Transverse colon (tissue), 4 donors: ENCODE results near the gene NUP62. TPM values are rescaled to one million over a fixed set of nuclear protein-coding genes. Genes with fewer than 3 reads are reported as not detected.
"Not testable (repeated sequence)": the region's sequence is repeated elsewhere in the genome, so short reads cannot be mapped to it uniquely, and the experiment has no call there.

Source experiments
- DNase-seq: peaks from one replicate; pipeline ENCODE4 v3.0.0-alpha.2; 2019
- H3K27ac ChIP-seq, 4 donors: fragments of 200-600 bp; sonication (generic); 2 replicates each; pipeline ENCODE4 v1.5.1; 2016 to 2018; ENCODE audit warnings: inconsistent platforms in 4 of 4
- H3K27me3 ChIP-seq: fragments of 200-600 bp; sonication (generic); 2 replicates; pipeline ENCODE4 v1.5.1; 2017; ENCODE audit warnings: inconsistent platforms
- H3K36me3 ChIP-seq, 4 donors: fragments of 200-600 bp; sonication (generic); 2 replicates each; pipeline ENCODE4 v1.5.1; 2017 to 2019; ENCODE audit warnings: inconsistent platforms in 4 of 4
- H3K4me1 ChIP-seq, 4 donors: fragments of 200-600 bp; sonication (generic); 2 replicates each; pipeline ENCODE4 v1.5.1; 2017 to 2020; ENCODE audit warnings: inconsistent platforms in 4 of 4
- H3K4me3 ChIP-seq, 4 donors: fragments of 200-600 bp; sonication (generic); 1 replicate in 1 of 4; 2 replicates in 3 of 4; pipeline versions ENCODE4 v1.5.1 to v1.6.1; 2017 to 2019; ENCODE audit warnings: inconsistent platforms in 4 of 4
- H3K9me3 ChIP-seq, 2 donors: fragments of 200-600 bp; sonication (generic); 2 replicates each; pipeline ENCODE4 v1.5.1; 2017 to 2019; ENCODE audit warnings: inconsistent platforms in 2 of 2
- CTCF ChIP-seq, 5 experiments: fragments of 200-600 bp in 3 of 5; fragments of 450-650 bp in 2 of 5; sonication (generic) in 3 of 5; IDR thresholded peaks; 1 replicate in 2 of 5; 2 replicates in 3 of 5; pipeline ENCODE4 v1.5.1; 2016 to 2017; ENCODE audit warnings: antibody characterized with exemption in 5 of 5, inconsistent platforms in 3 of 5, mild to moderate bottlenecking in 2 of 5, moderate library complexity in 1 of 5
- EP300 ChIP-seq: sonication (generic); formaldehyde crosslinking; IDR thresholded peaks from one replicate; pipeline ENCODE4 v1.6.1; 2017; ENCODE audit warnings: antibody characterized with exemption, low read depth
- POLR2A ChIP-seq: fragments of 450-650 bp; IDR thresholded peaks from one replicate; pipeline ENCODE4 v1.6.1; 2016; ENCODE audit warnings: antibody characterized with exemption, mild to moderate bottlenecking, moderate library complexity
- POLR2AphosphoS5 ChIP-seq, 3 donors: sonication (generic); formaldehyde crosslinking; IDR thresholded peaks; one replicate each; pipeline ENCODE4 v1.6.1; 2016; ENCODE audit warnings: antibody characterized with exemption in 3 of 3
- WGBS, 2 donors: methylation state at CpG; one replicate each; pipeline ENCODE4 v1.1.5; 2018; ENCODE audit warnings: low coverage in 1 of 2; 5-methylcytosine and 5-hydroxymethylcytosine counted together
- in situ Hi-C, 4 donors: fragments of 200-750 bp; cut with MboI; loops; one replicate each; pipeline versions ENCODE4 v1.15.0 to v1.15.1; 2017; ENCODE audit warnings: low sequenced_read_pairs in 3 of 4, low pct_ligation_motif_present in 1 of 4, low pct_unique_long_range_greater_than_20kb in 1 of 4
- intact Hi-C: fragments of 100-400 bp; cut with DNase I; formaldehyde crosslinking; loops from one replicate; pipeline ENCODE4 v1.15.1; 2023; ENCODE audit warnings: low total_unique reads
- total RNA-seq, 4 donors: library from RNA; depleted of rRNA; stranded (reverse); fragments of >200 nt; gene quantifications; one replicate each; pipeline ENCODE4 v1.1.0, GENCODE V29; 2016

Gene NUP62
- total RNA-seq, 4 donors from 2014 or later: 30.3 to 136 (median 32.6) TPM

GRCh38 chr19:49971991-49972411, 42.7 kb upstream of the NUP62 start:
- DNase-seq: no peak
- intact Hi-C loops: no loop called here
- Histone ChIP-seq H3K36me3 (peaks cover 0 to 13% (median 0%) of the 10 kb centered on the region in 4 donors), H3K9me3 (no peaks in the 10 kb centered on the region), H3K27ac (no peak overlapping the region), H3K4me1 (peaks cover 0 to 8% (median 0%) of the 10 kb centered on the region in 4 donors), H3K27me3 (peaks cover 20% of the 10 kb centered on the region), H3K4me3 (no peak overlapping the region)
- TF ChIP-seq POLR2A (no peak), CTCF (IDR thresholded peaks at IDR 0.05) (no peak), EP300 (no peak), POLR2AphosphoS5 (IDR thresholded peaks at IDR 0.05) (no peak)
- in situ Hi-C loops: no loop called here
- 77% methylated on average over 7 of the region's 12 CpGs; no CpG with 5 or more reads in 1 of the 2 donors for WGBS, 2 donors

DNA sequence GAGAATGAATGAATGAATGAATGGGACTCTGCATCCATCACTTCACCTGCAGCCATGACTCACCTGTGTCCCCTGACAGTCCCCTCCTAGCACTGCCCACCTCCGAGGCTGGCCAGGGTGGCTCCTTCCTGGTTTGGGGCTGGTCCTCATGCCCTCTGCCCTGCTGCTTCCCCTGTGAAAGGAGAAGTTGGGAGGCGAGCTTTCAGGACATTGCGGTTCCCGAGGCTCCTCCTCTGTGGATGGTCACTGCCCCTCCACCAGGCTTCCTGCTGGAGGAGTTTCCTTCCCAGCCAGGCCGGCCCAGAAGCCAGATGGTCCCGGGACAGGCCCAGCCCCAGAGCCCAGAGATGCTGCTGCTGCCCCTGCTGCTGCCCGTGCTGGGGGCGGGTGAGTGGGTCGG, 40.1 kb upstream of the NUP62 start:
- intact Hi-C loops, H3K36me3 ChIP-seq, in situ Hi-C loops, H3K9me3 ChIP-seq, H3K4me3 ChIP-seq, H3K27ac ChIP-seq, H3K4me1 ChIP-seq, DNase-seq: not testable (repeated sequence)
- peaks cover 22% of the 10 kb centered on the region for H3K27me3 ChIP-seq
- WGBS, 2 donors: no CpG with 5 or more reads among the region's 9 CpGs

GRCh38 chr19:49968279-49968922, 39.1 kb upstream of the NUP62 start:
- Histone ChIP-seq H3K27ac (no peak overlapping the region), H3K36me3 (no peaks in the 10 kb centered on the region), H3K4me3 (no peak overlapping the region), H3K27me3 (peaks cover 22% of the 10 kb centered on the region), H3K9me3 (no peaks in the 10 kb centered on the region), H3K4me1 (peaks cover 0 to 8% (median 0%) of the 10 kb centered on the region in 4 donors)
- TF ChIP-seq EP300 (no peak), CTCF (IDR thresholded peaks at IDR 0.05) (no peak), POLR2A (no peak), POLR2AphosphoS5 (IDR thresholded peaks at IDR 0.05) (no peak)
- DNase-seq: no peak
- intact Hi-C loops: no loop called here
- 69% methylated on average over 5 of the region's 5 CpGs; no CpG with 5 or more reads in 1 of the 2 donors for WGBS, 2 donors
- in situ Hi-C loops: no loop called here

DNA sequence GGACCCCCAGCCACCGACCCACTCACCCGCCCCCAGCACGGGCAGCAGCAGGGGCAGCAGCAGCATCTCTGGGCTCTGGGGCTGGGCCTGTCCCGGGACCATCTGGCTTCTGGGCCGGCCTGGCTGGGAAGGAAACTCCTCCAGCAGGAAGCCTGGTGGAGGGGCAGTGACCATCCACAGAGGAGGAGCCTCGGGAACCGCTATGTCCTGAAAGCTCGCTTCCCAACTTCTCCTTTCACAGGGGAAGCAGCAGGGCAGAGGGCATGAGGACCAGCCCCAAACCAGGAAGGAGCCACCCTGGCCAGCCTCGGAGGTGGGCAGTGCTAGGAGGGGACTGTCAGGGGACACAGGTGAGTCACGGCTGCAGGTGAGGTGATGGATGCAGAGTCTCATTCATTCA, 31.7 kb upstream of the NUP62 start, which contains the start of gene SIGLEC11:
Gene SIGLEC11 (minus strand): TSS at position 193 of the 400 bp plus-strand sequence. CDS start 91 bp downstream, at position 102.
- 41% methylated on average over 4 of the region's 10 CpGs; no CpG with 5 or more reads in 1 of the 2 donors for whole genome bisulfite sequencing, 2 donors

DNA sequence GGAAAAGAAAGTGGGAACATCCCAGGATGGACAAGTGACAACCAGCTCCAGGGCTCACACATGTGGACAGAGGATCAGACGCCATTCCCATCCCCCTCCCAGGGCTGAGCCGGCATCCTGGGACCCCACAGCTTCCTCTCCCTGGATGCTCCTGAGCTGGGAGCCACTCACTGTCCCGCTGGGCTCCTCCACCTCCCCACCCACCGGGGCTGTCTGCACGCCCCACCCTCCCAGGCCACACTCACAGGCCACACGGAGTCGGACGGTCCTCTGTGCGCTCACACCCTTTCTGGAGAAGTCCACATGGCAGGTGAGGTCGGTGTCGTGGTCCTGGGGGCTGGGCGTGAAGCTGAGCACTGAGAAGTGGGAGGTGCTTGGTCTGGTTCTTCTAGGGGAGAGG, 30.6 kb upstream of the NUP62 start:
- H3K9me3 ChIP-seq, H3K27ac ChIP-seq, H3K36me3 ChIP-seq, DNase-seq, H3K4me3 ChIP-seq, intact Hi-C loops, in situ Hi-C loops: not testable (repeated sequence)
- no CpG with 5 or more reads among the region's 12 CpGs for WGBS, 2 donors
- Histone ChIP-seq H3K4me1 (peaks cover 0 to 31% (median 9%) of the 10 kb centered on the region in 4 donors), H3K27me3 (peaks cover 12% of the 10 kb centered on the region)

More for the DNA sequence above, 31.7 kb upstream of the NUP62 start, which contains the start of gene SIGLEC11:
- H3K36me3 ChIP-seq, intact Hi-C loops, H3K27ac ChIP-seq, DNase-seq, H3K4me3 ChIP-seq, in situ Hi-C loops, H3K9me3 ChIP-seq: not testable (repeated sequence)
- H3K4me1 ChIP-seq: peaks cover 0 to 20% (median under 1%) of the 10 kb centered on the region in 4 donors
- peaks cover 12% of the 10 kb centered on the region for H3K27me3 ChIP-seq

- WGBS, 2 donors: 55% methylated on average over 12 of the region's 13 CpGs; no CpG with 5 or more reads in 1 of the 2 donors
- Histone ChIP-seq H3K27me3 (peaks cover 12% of the 10 kb centered on the region), H3K4me1 (peaks cover 3 to 44% (median 18%) of the 10 kb centered on the region in 4 donors)
- H3K36me3 ChIP-seq, intact Hi-C loops, DNase-seq, H3K9me3 ChIP-seq, in situ Hi-C loops, H3K27ac ChIP-seq, H3K4me3 ChIP-seq: not testable (repeated sequence)
Observed at GRCh38 chr19:49958596-49958995, 29.3 kb upstream of the NUP62 start.

GRCh38 chr19:49958144-49958543, 28.8 kb upstream of the NUP62 start:
- 40 to 45% methylated on average over 1 to 5 of the region's 9 CpGs for WGBS, 2 donors
- peaks cover 12% of the 10 kb centered on the region for H3K27me3 ChIP-seq
- peaks cover 3 to 47% (median 19%) of the 10 kb centered on the region in 4 donors for H3K4me1 ChIP-seq
- H3K9me3 ChIP-seq, in situ Hi-C loops, H3K27ac ChIP-seq, intact Hi-C loops, H3K4me3 ChIP-seq, H3K36me3 ChIP-seq, DNase-seq: not testable (repeated sequence)
